HEK293T (cell line): ENCODE measurements around the gene VAMP3.
A peak's percentile ranks its signal among the peaks of the same experiment; 100 is the strongest.

ENCODE experiments used
- CTCF ChIA-PET: fragments of 350-600 bp; formaldehyde crosslinking; extraction: SDS; loops from one replicate; lab custom pipeline; 2021; ENCODE audit warnings: antibody characterized with exemption, inconsistent platforms; lab: Yijun Ruan, JAX
- POLR2A ChIA-PET: fragments of 350-600 bp; formaldehyde crosslinking; extraction: SDS; loops from one replicate; lab custom pipeline; 2020; ENCODE audit warnings: antibody characterized with exemption, inconsistent platforms; lab: Yijun Ruan, JAX
- DNase-seq: peaks from one replicate; pipeline ENCODE4 v3.0.0; 2012; ENCODE audit warnings: mixed read lengths; ENCODE audit errors: extremely low spot score
- ARNT ChIP-seq: fragments of 450-650 bp; IDR thresholded peaks from 2 replicates; pipeline ENCODE4 v1.6.1; 2017; ENCODE audit warnings: mild to moderate bottlenecking
- BHLHE40 ChIP-seq: fragments of 450-650 bp; IDR thresholded peaks from 2 replicates; pipeline ENCODE4 v1.6.1; 2016; ENCODE audit warnings: mild to moderate bottlenecking, moderate library complexity, borderline replicate concordance
- CTBP1 ChIP-seq: fragments of 450-650 bp; IDR thresholded peaks from 2 replicates; pipeline ENCODE4 v1.6.1; 2016; ENCODE audit warnings: borderline replicate concordance
- ELF4 ChIP-seq: fragments of 450-650 bp; IDR thresholded peaks from 2 replicates; pipeline ENCODE4 v1.6.1; 2017; ENCODE audit warnings: antibody characterized with exemption
- FOXA1 ChIP-seq: fragments of 450-650 bp; IDR thresholded peaks from 2 replicates; pipeline ENCODE4 v1.6.1; 2016; ENCODE audit warnings: mild to moderate bottlenecking
- FOXK2 ChIP-seq: fragments of 450-650 bp; IDR thresholded peaks from 2 replicates; pipeline ENCODE4 v1.6.1; 2016; ENCODE audit warnings: mild to moderate bottlenecking
- FOXM1 ChIP-seq: fragments of 450-650 bp; IDR thresholded peaks from 2 replicates; pipeline ENCODE4 v1.6.1; 2017; ENCODE audit warnings: mild to moderate bottlenecking, borderline replicate concordance
- HDGF ChIP-seq: fragments of 450-650 bp; IDR thresholded peaks from 2 replicates; pipeline ENCODE4 v1.6.1; 2017; ENCODE audit warnings: antibody characterized with exemption, borderline replicate concordance
- L3MBTL2 ChIP-seq: fragments of 450-650 bp; conservative IDR thresholded peaks from 2 replicates; pipeline ENCODE4 v1.6.1; 2016; ENCODE audit warnings: mild to moderate bottlenecking
- LEF1 ChIP-seq: fragments of 450-650 bp; IDR thresholded peaks from 2 replicates; pipeline ENCODE4 v1.6.1; 2017; ENCODE audit warnings: mild to moderate bottlenecking, borderline replicate concordance
- NFRKB ChIP-seq: fragments of 450-650 bp; IDR thresholded peaks from 2 replicates; pipeline ENCODE4 v1.6.1; 2016; ENCODE audit warnings: mild to moderate bottlenecking, moderate library complexity
- PKNOX1 ChIP-seq: fragments of 450-650 bp; IDR thresholded peaks from 2 replicates; pipeline ENCODE4 v1.6.1; 2016
- SP1 ChIP-seq: fragments of 450-650 bp; IDR thresholded peaks from 2 replicates; pipeline ENCODE4 v1.6.1; 2017
- SUZ12 ChIP-seq: fragments of 450-650 bp; IDR thresholded peaks from 2 replicates; pipeline ENCODE4 v1.6.1; 2016; ENCODE audit warnings: mild to moderate bottlenecking
- TARDBP ChIP-seq: fragments of 450-650 bp; IDR thresholded peaks from 2 replicates; pipeline ENCODE4 v1.6.1; 2016
- ZNF384 ChIP-seq: fragments of 450-650 bp; IDR thresholded peaks from 2 replicates; pipeline ENCODE4 v1.6.1; 2016

The VAMP3 gene

GRCh38 chr1:7808253-7808844, 37.3 kb downstream of the VAMP3 start:
- CTCF ChIA-PET = interaction anchor here (0.6 to 1.2 kb wide), 4 partner anchors 10 to 25 kb away, joined by 3 to 4 read pairs (median 4); no protein-coding TSS in a partner anchor
- POLR2A ChIA-PET = interaction anchor here (1.0 kb wide), 1 partner anchor 153 kb away, joined by 3 read pairs; the partner anchor contains the start of gene PARK7
- TF ChIP-seq LEF1 (no peak), PKNOX1 (no peak), HDGF (no peak), FOXM1 (no peak), NFRKB (no peak), ELF4 (no peak), FOXA1 (no peak), CTBP1 (no peak), TARDBP (no peak), ARNT (no peak), SUZ12 (no peak), L3MBTL2 (no peak), SP1 (no peak), ZNF384 (no peak), FOXK2 (no peak), BHLHE40 (no peak)
- DNase-seq = peak; percentile 15

- ChIA-PET CTCF (no interaction called here), POLR2A (no interaction called here)
- no peak for DNase-seq
- no peak for TF ChIP-seq FOXA1
- no peak for TF ChIP-seq FOXM1
- TF ChIP-seq FOXK2 = no peak
- no peak for TF ChIP-seq HDGF
- no peak for TF ChIP-seq ZNF384
- TF ChIP-seq ELF4 = no peak
- TF ChIP-seq CTBP1 = no peak
- no peak for TF ChIP-seq BHLHE40
- TF ChIP-seq SUZ12 = no peak
Measured at GRCh38 chr1:7809742-7810141, 38.6 kb downstream of the VAMP3 start.

- DNase-seq = no peak
- ChIA-PET CTCF (no interaction called here), POLR2A (no interaction called here)
- no peak for TF ChIP-seq HDGF
- TF ChIP-seq BHLHE40 = no peak
- no peak for TF ChIP-seq FOXK2
- TF ChIP-seq FOXM1 = no peak
- no peak for TF ChIP-seq PKNOX1
- TF ChIP-seq L3MBTL2 = no peak
- TF ChIP-seq CTBP1 = no peak
- TF ChIP-seq FOXA1 = no peak
- no peak for TF ChIP-seq NFRKB
- TF ChIP-seq ARNT = no peak
- no peak for TF ChIP-seq ELF4
Measured at GRCh38 chr1:7810395-7810794, 39.3 kb downstream of the VAMP3 start.

- no peak for TF ChIP-seq SUZ12
- TF ChIP-seq PKNOX1 = no peak
- no peak for TF ChIP-seq FOXM1
- TF ChIP-seq BHLHE40 = no peak
- no peak for TF ChIP-seq FOXA1
- no peak for TF ChIP-seq HDGF
- no peak for TF ChIP-seq FOXK2
- TF ChIP-seq ARNT = no peak
- TF ChIP-seq ZNF384 = no peak
- no peak for TF ChIP-seq ELF4
- TF ChIP-seq TARDBP = no peak
- no peak for TF ChIP-seq LEF1
- TF ChIP-seq NFRKB = no peak
- no peak for TF ChIP-seq SP1
- TF ChIP-seq L3MBTL2 = no peak
- TF ChIP-seq CTBP1 = no peak
- ChIA-PET POLR2A (no interaction called here), CTCF (no interaction called here)
- no peak for DNase-seq
Measured at GRCh38 chr1:7811476-7811875, 40.4 kb downstream of the VAMP3 start.

GRCh38 chr1:7813677-7814373, 42.7 kb downstream of the VAMP3 start:
- no peak for DNase-seq
- TF ChIP-seq SP1 (no peak), CTBP1 (no peak), TARDBP (no peak), FOXM1 (no peak), LEF1 (no peak), BHLHE40 (no peak), ELF4 (no peak), ARNT (no peak), FOXK2 (no peak), ZNF384 (no peak), L3MBTL2 (no peak), SUZ12 (no peak), PKNOX1 (no peak), HDGF (no peak), NFRKB (no peak), FOXA1 (no peak)
- ChIA-PET CTCF (no interaction called here), POLR2A (no interaction called here)
